Neuron (in vitro differentiated cells): ENCODE data around the gene MARK4.
"Not testable (repeated sequence)": the region's sequence is repeated elsewhere in the genome, so short reads cannot be mapped to it uniquely, and the experiment has no call there.

Source experiments
- H2AFZ ChIP-seq: one replicate; pipeline ENCODE4 v1.6.1; 2013; ENCODE audit warnings: low read depth, mild to moderate bottlenecking, inconsistent platforms, low read length, moderate library complexity
- H3K27me3 ChIP-seq: one replicate; pipeline ENCODE4 v1.6.1; 2013; ENCODE audit warnings: low read length; ENCODE audit not compliant: insufficient read depth
- H3K36me3 ChIP-seq: one replicate; pipeline ENCODE4 v1.6.1; 2013; ENCODE audit warnings: low read length; ENCODE audit not compliant: insufficient read depth
- H3K4me1 ChIP-seq: one replicate; pipeline ENCODE4 v1.6.1; 2013; ENCODE audit warnings: low read length; ENCODE audit not compliant: insufficient read depth
- H3K4me3 ChIP-seq: 2 replicates; pipeline ENCODE4 v1.5.1; 2013; ENCODE audit warnings: mild to moderate bottlenecking, low read length, moderate library complexity
- H3K9me3 ChIP-seq: one replicate; pipeline ENCODE4 v1.6.1; 2013; ENCODE audit warnings: low read length

The MARK4 gene

DNA sequence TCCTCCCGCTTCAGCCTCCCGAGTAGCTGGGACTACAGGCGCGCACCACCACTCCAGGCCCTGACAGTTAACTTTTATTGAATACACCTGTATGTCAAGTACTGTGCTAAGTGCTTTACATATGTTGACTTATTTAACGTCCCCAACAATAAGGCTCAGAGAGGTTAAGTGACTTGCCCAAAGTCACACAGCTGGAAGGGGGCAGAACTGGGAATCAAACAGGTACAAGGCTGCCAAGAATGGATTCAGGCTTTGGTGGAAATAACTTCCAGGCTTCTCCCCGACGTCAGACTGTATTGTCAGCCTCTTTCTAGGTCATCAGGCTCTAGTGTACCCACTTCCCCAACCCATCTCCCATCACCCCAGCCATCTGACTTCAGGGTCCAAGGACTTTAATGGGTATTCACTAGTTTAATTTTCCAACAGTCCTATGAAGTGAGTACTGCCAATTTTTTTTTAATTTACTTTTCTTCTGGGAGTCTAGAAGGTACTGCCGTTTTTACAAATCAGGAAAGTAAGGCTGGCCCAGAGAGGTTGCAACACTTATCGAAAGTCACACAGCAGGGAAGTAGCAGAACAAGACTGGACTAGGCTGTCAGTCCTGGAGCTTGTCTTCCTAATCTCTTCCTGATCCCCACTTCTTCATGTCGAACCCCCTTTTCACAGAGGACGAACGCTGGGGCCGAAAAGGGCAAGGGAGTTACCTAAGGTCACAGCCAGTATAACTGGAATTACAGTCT, 76.5 kb downstream of the MARK4 start:
- H3K4me3 ChIP-seq: no peak overlapping the region
- no peaks in the 10 kb centered on the region for H3K9me3 ChIP-seq
- H3K36me3 ChIP-seq: no peaks in the 10 kb centered on the region
- peaks cover 19% of the 10 kb centered on the region for H3K27me3 ChIP-seq
- H3K4me1 ChIP-seq: peaks cover 8% of the 10 kb centered on the region
- H2AFZ ChIP-seq: no peak overlapping the region

DNA sequence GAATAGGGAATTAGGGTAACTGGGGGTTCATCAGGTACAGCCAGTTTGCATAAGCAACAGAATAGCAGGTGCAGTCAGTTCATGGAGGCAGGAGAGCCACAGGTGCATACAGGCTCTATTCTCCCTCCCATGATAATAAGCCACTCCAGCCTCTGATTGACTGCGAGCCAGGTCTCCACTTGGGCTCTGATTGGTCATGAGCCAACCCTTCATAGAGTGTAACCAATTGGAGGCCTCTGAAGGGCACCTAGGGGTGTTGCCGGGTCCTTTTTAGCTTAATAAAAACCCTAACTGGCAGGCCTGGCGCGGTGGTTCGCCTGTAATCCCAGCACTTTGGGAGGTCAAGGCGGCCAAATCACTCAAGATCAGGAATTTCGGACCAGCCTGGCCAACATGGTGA, 80.3 kb downstream of the MARK4 start:
- H3K4me1 ChIP-seq: no peaks in the 10 kb centered on the region
- no peak overlapping the region for H3K4me3 ChIP-seq
- no peak overlapping the region for H2AFZ ChIP-seq
- no peaks in the 10 kb centered on the region for H3K36me3 ChIP-seq
- no peaks in the 10 kb centered on the region for H3K9me3 ChIP-seq
- H3K27me3 ChIP-seq: no peaks in the 10 kb centered on the region

DNA sequence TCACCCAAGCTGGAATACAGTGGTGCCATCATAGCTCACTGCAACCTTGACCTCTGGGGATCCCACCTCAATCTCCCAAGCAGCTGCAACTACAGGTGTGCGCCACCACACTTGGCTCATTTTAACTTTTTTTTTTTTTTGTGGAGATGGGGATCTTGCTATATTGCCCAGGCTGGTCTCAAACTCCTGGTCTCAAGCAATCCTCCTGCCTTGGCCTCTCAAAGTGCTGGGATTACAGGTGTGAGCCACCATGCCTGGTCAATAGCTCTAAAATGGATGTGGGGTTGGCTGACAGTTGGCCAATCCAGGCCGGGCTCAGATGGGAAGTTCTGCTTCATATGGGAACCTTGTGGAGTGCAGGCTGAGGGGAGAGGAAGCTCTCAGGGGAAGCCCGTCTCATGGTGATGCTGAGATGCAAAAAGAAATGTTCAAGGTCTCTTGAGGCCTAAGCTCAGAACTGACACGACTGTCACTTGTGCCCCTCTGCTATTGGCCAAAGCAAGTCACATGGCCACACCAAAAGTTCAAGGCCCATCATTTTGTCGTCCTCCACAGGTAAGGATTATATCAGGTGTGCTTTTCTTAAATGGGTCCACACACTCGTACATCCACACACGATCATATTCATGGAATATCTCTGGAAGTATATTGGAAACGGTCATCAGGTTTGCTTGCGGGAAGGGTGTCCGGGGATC, 82.7 kb downstream of the MARK4 start:
- Histone ChIP-seq H3K36me3 (no peaks in the 10 kb centered on the region), H3K4me1 (no peaks in the 10 kb centered on the region), H3K9me3 (no peaks in the 10 kb centered on the region)

DNA sequence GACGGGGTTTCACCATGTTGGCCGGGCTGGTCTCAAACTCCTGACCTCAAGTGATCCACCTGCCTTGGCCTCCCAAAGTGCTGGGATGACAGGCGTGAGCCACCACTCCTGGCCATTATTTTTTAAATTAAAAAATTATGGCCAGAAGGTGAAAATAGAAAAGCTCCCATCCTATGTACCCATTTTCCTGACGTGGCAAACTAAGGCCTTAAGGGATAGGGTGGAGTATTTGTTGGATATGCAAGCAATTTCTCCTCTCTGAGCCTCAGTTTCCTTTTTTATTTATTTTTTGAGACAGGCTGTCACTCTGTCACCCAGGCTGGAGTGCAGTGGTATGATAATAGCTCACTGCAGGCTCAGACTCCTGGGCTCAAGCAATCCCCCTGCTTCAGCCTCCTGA, 83.8 kb downstream of the MARK4 start:
- H3K4me1 ChIP-seq, H2AFZ ChIP-seq, H3K9me3 ChIP-seq, H3K36me3 ChIP-seq, H3K27me3 ChIP-seq, H3K4me3 ChIP-seq: not testable (repeated sequence)

More for the DNA sequence above, 82.7 kb downstream of the MARK4 start:
- Histone ChIP-seq H3K4me3 (no peak overlapping the region), H2AFZ (no peak overlapping the region), H3K27me3 (no peaks in the 10 kb centered on the region)

DNA sequence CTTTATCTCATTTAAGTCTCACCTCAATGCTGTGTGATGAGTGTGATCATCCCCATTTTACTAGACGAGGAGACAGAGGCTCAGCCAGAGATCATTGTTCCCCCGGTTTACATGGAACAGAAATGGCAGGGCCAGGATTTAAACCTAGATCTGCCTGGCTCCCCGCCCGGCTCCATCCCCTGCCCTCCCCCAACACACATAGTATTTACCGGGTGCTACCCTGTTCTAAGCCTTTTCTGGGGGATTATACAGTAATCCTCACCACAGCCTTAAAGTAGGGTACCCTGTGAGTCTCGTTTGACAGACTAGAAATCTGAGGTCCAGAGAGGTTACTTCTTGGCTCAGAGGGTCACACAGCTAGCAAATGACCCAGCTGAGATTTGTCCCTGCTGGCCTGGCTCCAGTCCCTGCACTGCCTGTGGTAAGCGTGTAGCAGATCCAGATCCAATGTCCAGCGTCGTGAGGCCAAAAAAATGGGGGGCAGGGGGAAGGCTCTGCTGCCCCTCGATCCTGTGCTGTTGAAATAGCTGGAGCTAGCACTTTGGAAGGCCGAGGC, 85.7 kb downstream of the MARK4 start:
- Histone ChIP-seq H3K4me3 (no peak overlapping the region), H3K27me3 (peaks cover 17% of the 10 kb centered on the region), H2AFZ (no peak overlapping the region), H3K36me3 (no peaks in the 10 kb centered on the region), H3K4me1 (no peaks in the 10 kb centered on the region), H3K9me3 (no peaks in the 10 kb centered on the region)

DNA sequence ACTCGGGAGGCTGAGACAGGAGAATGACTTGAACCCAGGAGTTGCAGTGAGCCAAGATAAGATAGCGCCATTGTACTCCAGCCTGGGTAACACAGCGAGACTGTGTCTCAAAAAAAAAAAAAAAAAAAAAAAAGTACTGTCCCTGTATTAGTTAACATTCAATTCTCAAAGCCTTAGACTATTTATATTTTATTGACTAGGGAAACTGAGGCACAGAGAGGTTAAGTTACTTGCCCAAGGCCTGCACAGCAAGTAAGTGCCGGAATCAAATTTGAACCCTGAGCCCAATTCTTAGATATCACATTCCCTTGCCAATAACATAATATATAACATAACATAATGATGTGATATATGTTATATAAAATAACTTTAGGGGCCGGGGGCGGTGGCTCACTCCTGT, 88.6 kb downstream of the MARK4 start:
- Histone ChIP-seq H2AFZ (no peak overlapping the region), H3K9me3 (peaks cover 2% of the 10 kb centered on the region), H3K4me3 (no peak overlapping the region), H3K36me3 (no peaks in the 10 kb centered on the region), H3K27me3 (peaks cover 26% of the 10 kb centered on the region), H3K4me1 (no peaks in the 10 kb centered on the region)

DNA sequence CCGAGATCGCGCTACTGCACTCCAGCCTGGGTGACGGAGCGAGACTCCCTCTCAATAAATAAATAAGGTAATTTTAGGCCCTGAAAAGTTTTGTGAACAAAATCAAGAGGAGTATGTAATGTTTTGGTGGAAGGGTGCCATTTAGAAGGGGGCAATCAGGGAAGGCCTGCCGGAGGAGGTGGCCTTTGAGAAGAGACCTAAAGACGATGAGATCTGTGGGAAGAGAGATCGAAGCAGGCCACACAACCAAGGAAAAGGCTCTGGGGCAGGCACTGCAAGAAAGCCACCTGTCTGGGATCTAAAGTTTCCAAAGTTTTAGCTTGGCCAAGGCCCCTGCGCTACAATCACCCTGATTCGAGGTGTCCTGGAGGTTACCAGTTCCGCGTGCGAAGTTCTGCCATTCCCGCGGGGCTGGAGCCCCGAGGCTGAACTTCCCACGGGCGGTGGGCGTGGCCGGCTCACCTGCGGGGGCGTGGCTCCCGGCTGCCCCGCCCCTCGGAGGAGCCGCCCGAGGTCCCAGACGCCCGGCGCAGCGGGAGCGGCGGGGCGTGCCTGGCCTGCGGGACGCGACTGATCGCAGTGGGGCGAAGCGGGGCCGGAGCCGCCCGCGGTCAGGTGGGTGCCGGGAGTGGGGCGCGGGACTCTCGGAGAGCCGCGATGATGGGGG, 89.3 kb downstream of the MARK4 start, which contains the start of gene KLC3:
KLC3 (plus strand) TSS at position 519 of the 667 bp plus-strand sequence. CDS start 4,792 bp downstream, outside the sequence.
- Histone ChIP-seq H3K36me3 (no peaks in the 10 kb centered on the region), H3K4me3 (no peak within 1 kb of the TSS), H2AFZ (no peak within 1 kb of the TSS), H3K27me3 (peaks cover 31% of the 10 kb centered on the region), H3K4me1 (no peaks in the 10 kb centered on the region), H3K9me3 (peaks cover 2% of the 10 kb centered on the region)

DNA sequence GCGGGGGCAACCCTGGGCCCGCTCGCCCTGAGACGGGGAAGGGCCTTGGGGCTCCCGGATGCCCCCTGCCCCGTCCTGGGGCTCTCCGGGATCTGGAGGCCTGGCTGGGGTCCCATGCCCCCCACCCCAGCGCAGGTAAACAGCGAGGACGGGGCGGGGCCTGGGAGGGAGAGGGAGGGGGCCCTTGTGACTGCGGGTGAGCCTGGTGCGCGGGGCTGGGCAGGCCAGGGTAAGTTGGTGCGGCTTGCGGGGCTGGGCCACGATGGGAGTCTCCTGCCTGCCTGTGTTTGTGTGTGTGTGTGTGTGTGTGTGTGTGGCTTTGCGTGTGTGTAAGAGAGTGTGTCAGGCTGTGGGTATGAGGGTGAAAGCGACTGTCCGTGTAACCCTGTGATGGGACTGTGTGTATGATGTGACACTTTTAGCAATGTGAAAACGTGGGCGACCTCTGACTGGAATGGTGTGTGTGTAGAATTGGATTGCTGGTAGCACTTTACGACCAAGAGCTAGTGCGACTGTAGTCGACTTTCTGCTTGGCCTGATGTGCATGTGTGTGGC, 89.9 kb downstream of the MARK4 start:
- no peaks in the 10 kb centered on the region for H3K36me3 ChIP-seq

DNA sequence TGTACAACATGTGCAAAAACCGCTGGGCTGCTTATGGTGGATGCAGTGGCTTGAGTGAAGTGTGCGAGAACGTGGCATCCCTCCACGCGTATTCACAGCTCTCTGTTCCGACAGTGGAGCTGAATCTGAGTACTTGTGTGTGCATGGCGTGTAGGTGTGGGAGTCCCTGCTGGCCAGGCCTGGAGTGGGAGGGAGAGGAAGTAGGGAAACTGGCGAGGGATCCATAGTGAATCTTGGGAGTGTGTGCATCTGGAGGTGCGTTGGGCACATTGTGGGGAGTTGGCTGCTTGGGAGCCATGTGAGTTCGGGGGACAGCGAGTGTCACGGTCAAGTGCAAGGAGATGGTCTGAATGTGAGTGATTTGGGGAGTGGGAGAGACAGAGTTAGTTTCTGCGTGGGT, 91.8 kb downstream of the MARK4 start:
- Histone ChIP-seq H2AFZ (no peak overlapping the region), H3K4me3 (no peak overlapping the region), H3K36me3 (no peaks in the 10 kb centered on the region), H3K27me3 (peaks cover 32% of the 10 kb centered on the region), H3K9me3 (peaks cover 2% of the 10 kb centered on the region), H3K4me1 (no peaks in the 10 kb centered on the region)

More for the DNA sequence above, 89.9 kb downstream of the MARK4 start:
- peaks cover 32% of the 10 kb centered on the region for H3K27me3 ChIP-seq
- H3K4me1 ChIP-seq: no peaks in the 10 kb centered on the region
- no peak overlapping the region for H2AFZ ChIP-seq
- H3K4me3 ChIP-seq: no peak overlapping the region
- peaks cover 2% of the 10 kb centered on the region for H3K9me3 ChIP-seq

DNA sequence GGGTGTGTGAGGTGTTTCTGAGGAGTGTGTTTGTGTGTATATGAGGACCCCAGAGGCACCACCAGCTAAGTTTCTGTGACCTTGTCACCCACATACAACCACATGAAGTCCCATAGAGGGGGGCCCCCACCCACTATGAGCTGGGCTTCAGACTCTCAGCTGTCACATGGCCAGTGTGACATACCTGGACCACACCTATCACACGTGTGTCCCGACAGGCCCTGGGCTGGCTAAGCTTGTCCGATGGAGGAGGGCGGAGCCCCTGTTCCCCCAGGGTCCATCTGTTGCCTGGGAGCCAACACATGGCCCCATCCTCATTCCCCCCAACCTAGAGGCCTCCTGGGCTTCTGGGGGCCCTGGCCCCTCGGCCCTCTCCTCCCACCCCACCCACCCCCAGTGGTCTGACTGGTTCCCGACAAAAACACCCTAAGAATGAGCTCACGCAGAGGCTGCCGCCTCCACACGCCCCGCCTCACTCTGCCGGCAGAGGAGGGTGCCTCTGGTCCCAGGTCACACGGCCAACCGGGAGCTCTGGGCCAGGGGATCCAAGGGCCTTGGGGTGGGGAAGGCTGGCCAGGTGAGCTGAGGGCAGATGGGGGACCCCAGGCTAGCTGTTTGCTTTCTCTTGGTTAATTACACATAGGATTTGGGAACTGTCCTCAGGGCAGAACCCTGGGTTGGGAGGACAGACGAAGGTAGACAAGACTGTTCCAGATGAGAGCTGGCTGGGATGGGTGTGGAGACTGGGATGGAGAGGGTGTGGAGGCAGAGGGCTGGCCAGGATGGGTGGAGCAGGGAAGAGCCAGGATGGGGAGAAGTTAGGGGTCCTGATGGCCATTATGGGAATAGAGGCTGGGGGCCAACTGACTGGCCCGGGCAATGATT, 93.8 kb downstream of the MARK4 start:
- H3K27me3 ChIP-seq: peaks cover 32% of the 10 kb centered on the region
- H3K36me3 ChIP-seq: peaks cover 2% of the 10 kb centered on the region
- peaks cover 2% of the 10 kb centered on the region for H3K9me3 ChIP-seq
- no peaks in the 10 kb centered on the region for H3K4me1 ChIP-seq
- H2AFZ ChIP-seq: no peak overlapping the region
- no peak overlapping the region for H3K4me3 ChIP-seq

DNA sequence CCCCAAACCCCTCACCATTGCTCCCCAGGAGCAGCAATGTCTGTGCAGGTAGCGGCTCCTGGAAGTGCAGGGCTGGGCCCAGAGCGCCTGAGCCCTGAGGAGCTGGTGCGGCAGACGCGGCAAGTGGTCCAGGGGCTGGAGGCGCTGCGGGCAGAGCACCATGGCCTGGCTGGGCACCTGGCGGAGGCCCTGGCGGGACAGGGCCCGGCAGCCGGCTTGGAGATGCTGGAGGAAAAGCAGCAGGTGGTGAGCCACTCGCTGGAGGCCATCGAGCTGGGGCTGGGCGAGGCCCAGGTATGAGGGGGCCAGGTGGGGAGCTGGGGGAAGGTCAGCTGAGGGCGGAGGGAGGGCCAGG, 94.4 kb downstream of the MARK4 start:
- Histone ChIP-seq H2AFZ (no peak overlapping the region), H3K27me3 (peaks cover 28% of the 10 kb centered on the region), H3K9me3 (peaks cover 2% of the 10 kb centered on the region), H3K36me3 (peaks cover 3% of the 10 kb centered on the region), H3K4me3 (no peak overlapping the region), H3K4me1 (no peaks in the 10 kb centered on the region)

DNA sequence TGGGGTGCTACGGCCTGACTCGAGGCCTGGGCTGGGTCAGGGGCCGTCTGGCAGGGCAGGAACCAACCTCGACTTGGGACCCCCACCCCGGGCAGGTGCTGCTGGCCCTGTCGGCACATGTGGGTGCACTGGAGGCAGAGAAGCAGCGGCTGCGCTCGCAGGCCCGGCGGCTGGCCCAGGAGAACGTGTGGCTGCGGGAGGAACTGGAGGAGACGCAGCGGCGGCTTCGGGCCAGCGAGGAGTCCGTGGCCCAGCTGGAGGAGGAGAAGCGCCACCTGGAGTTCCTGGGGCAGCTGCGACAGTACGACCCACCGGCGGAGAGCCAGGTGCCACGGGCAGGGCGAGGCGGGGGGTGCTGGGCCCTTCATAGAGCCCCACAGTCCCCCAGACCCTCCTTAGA, 95.4 kb downstream of the MARK4 start:
- Histone ChIP-seq H3K4me3 (no peak overlapping the region), H3K4me1 (no peaks in the 10 kb centered on the region)

More for the DNA sequence above, 95.4 kb downstream of the MARK4 start:
- H3K27me3 ChIP-seq: peaks cover 18% of the 10 kb centered on the region
- peaks cover 8% of the 10 kb centered on the region for H3K36me3 ChIP-seq
- no peak overlapping the region for H2AFZ ChIP-seq
- H3K9me3 ChIP-seq: peaks cover 2% of the 10 kb centered on the region
